GM21515 (cell line): ENCODE measurements around the gene ZNF584.
"Not testable (repeated sequence)": the region's sequence is repeated elsewhere in the genome, so short reads cannot be mapped to it uniquely, and the experiment has no call there.

Experiments used
- ATAC-seq: cut with Tn5 transposase; IDR thresholded peaks from one replicate; pipeline ENCODE4 v1.9.1; 2021; ENCODE audit not compliant: unreplicated experiment

ZNF584 gene

DNA sequence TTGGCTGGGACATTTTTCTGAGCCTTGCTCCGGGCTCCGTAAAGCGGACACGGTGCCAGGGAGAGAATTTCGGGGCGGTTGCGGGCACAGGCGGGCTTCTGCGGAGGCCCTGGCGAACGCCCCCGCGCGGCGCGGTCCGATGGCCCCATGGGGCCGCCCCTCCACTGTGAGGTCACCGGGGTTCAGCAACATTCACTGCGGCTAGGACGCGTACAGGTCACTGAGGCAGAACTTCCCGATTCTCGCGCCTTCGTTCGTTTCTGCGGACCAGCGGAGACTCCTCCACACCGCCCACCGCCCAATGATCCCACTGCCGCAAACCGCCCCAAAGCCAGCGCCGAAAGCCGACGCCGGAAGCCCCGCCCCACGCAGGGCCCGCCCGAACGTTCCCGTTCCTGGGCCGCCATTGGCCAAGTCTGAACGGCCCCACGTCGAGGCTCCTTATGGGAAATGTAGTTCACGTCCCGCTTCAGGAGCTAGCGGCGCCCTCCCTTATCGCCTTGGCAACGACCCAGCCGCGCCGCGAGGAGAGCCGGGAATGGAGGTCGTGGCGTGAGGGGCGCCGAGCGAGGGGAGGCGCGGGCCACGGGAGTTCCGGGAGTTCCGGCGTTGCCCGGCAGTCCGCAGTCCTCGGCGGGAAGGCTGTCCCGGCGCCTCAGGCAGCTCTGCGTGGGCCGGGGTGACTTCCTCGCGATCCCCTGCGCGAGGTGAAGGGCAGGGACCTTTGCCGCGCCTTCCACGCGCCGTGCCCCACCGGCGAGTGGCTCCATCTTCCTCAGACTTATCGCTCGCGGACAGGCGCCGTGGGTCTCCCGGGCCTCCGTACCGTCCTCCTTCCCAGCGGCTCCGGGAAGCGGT is at the start of gene ZNF584:
ZNF584 (plus strand) TSS at position 498 of the 858 bp plus-strand sequence. CDS start 499 bp downstream, outside the sequence.
- ATAC-seq = peak; percentile 86

DNA sequence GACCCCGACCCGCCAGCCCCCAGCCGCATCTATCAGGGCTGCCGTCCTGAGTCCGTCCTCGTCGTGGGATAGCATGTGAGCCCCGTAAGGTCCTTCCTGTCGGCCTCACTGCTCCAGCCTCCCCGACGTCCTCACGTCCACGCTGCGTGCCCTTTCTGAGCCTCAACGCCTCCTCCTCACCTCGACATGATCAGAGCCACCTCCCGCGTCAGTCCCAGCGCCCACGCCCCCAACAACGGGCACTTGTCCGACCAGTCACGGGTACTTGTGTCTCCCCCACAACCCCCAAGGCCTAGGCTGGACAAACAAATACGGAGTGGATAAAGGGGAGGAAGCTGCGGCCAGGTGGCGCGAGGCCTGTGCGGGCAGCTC is 46.6 kb upstream of the ZNF584 start:
- peak; percentile 21 for ATAC-seq

DNA sequence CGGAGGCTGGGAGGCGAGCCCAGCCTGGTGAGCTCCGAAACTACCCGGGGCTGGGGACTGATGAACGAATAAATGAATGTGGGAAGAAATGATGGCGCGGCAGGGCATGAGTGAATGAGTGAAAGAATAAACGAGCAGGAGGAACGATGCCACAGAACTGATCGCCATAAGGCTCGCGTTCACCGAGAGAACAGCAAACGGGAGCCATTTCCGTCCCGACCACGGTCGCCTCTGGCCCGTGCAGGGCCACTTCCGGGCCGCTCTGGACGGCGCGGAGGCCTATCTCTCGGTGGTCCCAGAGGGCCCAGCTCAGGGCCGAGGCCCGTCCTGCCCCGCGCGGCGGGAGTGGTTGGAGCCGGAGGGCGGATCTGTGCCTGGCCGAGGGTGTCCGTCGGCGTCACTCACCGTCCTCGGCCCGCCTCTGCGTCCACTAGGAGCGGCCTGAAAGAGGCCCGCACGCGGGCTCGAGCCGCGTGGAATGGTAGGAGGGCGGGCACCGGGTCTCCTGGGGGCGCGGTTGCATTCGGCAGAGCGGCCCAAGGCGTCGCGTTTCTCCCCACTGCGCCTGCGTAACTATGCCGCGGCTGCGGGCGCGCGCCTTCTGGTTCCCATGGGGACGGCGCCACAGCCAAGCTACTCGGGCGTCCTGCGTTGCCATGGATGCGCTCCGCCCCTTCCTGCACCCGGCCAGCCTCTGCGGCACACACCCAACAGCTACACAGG is 46.0 kb upstream of the ZNF584 start, which contains the start of gene ZNF497:
ZNF497 (minus strand) TSS at position 480 of the 723 bp plus-strand sequence. CDS start 5,116 bp downstream, outside the sequence.
- peak; percentile 86 for ATAC-seq

DNA sequence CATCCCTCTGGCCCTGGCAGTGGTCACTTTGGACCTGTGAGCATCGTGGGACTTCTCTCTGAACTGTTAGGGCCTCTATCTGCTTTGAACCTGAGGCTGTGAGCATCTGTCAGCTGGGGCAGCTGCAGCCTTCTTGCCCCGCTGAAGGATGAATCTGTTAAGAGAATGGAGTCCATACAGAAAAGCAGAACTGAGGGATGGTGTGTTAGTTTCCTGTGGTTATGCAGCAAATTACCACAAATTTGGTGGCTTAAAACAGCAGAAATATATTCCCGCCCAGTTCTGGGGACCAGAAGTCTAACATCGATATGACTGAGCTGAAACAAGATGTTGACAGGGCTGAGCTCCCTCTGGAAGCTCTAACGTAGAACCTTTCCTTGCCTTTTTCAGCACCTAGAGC is 44.3 kb upstream of the ZNF584 start:
- no peak for ATAC-seq

DNA sequence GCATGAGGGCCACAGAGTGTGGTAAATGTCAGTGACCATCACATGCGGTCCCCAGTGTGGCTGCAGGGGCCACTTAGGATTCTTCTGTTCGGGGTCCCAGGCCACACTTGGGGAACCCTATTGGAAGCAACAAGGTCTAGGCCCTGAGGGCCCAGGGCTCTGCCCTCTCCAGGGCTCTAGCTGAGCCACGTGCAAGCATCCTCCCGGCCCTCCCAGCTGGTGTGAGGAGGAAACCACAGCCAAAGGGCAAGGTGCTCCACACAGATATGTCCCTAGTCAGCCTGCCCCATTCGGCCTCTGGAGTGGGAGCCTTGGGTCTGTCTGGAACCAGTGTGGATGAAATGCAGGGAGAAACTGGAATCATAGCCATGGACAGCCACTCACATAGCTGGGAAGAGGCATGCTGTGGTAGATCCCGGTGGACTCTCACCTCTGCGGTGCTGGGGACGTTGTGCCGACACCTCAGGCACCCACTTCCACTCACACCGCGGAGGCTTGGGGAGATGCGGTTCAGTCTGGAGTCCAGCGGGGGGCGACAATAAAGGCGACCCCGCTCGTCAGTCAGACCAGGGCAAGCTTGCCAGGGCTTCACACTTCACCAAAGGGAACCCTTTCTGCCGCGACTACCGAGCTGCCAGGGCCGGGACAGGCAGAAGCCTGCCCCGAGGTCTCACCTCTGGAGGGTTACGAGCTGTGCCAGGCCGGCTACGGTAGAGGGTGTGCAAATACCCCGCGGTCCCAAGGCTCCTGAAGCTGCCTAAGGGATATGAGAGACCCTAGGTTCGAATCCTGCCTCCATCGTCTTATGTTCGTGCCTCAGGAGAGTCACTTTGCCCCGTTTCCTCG is 41.6 kb upstream of the ZNF584 start:
- ATAC-seq = no peak

DNA sequence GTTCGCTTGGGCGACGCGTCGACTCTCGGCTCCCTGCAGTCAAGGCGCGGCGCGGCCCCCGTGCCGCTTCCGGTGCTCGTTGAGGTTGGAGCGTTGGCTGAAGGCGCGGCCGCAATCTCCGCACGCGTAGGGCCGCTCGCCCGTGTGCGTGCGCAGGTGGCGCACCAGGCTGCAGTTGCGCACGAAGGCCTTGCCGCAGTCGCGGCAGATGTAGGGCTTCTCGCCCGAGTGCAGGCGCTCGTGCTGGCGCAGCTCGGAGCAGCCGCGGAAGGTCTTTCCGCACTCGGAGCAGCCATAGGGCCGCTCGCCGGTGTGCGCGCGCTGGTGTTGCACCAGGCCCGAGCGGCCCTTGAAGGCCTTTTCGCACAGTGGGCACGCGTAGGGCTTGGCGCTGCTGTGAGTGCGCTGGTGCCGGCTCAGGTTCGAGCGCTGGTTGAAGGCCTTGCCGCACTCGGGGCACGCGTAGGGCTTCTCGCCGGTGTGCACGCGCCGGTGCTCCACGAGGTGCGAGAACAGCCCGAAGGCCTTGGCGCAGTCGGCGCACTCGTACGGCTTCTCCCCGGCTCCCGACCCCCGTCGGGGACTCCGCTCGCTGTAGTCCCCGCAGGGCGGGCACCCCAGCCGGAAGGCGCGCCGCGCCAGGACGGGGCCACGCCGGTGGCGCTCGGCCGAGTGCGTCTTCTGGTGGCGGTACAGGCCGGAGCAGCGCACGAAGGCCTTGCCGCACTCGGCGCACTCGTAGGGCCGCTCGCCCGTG is 40.6 kb upstream of the ZNF584 start:
- ATAC-seq = no peak

DNA sequence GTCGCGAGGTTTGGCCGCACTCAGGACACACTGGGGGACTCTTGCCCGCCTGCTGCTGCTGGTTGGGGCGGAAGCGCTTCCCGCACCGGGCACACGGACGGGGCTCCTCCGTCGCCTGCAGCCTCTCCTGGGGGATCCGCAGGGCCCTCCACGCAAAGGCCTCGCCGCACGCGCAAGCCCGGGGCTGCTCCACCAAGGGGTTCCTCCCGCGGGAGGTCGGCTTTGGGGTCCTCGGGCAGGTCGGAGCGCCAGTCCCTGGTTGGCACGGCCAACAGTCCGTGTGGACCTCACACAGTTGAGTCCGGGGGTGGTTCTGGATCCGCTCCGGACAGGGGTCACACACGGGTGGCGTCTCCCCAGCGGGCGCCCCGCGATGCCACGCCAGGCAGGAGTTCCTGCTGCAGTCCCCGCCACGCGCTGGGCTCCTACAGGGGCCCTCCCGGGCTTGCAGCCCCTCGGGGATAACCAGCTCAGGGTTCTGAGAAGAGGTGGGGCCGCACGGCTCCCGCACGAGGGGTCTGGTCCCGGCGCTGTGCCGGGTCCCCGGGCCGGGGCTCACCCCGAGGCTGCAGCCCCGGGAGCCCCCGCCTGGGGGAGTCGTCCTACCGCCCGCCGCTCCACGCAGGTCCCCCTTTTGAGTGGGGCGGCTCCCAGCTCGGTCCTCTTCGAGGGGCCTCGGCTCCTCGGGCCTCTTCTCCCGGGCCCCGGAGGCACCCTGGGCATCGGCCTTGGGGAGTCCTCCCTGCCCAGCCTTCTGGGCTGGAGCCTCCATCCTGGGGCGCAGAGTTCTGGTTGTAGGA is 39.7 kb upstream of the ZNF584 start:
- no peak for ATAC-seq

DNA sequence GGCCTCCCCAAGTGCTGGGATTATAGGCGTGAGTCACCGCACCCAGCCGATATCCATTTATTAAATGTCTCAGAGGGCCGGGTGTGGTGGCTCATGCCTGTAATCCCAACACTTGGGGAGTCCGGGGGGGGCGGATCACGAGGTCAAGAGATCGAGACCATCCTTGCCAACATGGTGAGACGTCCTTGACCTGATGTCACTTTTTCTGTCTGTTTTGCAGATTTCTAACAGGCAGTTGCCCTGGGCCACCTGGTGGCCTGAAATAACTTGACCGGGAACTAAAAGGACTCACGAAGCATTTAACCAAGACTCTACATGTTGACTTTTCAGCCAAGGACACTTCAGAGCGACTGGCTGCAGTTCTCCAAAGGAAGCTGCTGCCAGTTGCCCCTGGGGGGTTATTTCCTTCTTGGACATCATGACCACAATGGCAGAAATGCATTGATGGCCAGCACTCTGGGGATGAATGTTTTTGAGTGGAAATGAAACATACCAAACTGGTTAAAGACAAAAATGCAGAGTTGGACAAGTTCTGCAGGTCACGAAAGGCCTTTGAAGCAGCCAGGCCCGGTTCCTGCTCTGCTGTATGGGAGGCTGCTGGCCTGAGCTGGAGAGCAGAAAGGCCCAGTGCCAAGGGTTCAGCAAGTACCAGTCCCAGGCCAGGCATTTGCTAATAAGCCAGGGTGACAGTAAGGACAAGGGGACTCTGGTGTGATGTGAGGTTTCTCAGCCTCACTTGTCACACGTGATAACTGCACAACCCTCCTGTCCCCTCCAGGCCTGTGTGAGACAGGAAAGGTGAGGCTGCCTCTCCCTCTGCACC is 35.9 kb upstream of the ZNF584 start:
- no peak for ATAC-seq

DNA sequence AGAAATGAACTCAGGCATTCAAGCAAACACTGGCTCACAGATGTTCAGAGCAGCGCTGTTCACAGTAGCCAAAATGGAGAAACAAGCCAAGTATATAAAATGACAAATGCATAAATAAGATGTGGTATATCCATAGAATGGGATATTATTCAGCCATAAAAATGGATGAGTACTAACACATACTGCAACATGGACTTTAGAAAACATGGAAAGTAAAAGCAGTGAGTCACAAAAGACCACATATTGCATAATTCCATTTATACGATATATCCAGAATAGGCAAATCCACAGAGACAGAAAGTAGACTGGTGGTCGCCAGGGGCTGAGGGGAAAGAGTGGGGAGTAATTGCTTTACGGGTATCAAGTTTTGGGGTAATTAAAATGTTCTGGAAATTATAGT is 34.2 kb upstream of the ZNF584 start:
- ATAC-seq = no peak

DNA sequence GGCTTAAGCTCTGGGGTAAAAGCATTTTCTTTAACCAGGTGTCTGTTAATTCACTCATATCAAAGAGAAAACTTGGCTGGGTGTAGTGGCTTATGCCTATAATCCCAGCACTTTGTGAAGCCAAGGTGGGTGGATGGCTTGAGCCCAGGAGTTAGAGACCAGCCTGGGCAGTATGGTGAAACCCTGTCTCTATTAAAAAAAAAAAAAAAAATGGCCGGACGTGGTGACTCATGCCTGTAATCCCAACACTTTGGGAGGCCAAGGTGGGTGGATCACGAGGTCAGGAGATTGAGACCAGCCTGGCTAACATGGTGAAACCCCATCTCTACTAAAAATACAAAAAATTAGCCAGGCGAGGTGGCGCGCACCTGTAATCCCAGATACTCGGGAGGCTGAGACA is 31.7 kb upstream of the ZNF584 start:
- ATAC-seq = not testable (repeated sequence)

DNA sequence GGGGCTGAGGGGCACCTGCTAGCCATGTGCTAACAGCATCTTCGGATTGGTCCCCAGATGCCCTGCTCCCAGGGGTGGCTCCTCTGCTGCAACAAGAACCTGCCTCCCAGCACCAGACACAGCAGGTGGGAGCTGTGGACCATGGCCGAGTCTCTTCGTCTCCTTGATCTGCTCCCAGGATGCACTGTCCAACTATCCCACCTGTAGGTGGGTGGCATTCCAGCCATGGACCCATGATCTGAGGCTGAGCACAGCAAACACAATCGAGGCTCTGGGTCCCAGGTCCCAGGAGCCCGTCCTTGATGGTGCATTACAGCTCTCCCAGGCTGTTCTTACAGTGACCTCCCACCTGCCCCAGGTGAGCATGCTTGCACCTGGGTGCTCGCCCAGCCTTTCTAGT is 29.2 kb upstream of the ZNF584 start:
- ATAC-seq = no peak

DNA sequence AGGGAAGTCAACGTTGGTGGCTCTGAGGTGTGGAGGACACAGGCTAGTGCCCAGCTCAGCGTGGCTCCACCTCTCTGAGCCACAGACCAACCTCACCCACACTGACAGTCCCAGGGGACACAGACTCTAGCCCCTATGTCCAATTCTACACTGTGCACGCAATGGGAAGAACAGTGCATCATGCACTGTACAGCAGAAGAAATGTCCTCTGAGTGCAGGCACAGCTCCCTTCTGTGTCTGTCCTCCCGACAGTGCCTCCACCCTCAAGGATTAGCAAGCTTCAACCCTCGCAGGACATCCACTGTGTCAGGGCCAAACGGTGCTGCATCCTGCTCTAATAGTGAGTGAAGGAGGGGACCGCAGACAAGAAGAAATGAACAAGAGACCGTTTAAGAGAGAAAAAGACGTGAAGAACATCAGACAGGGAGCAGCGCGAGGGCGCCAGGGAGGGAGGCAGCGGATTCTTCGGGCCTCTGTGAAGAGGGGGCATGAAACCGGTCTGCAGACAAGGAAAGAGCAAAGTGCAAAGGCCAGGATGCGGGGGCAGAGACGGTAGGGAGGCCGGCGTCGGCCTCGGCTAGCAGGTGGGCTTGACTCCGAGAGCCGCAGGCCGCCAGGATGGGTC is 28.3 kb upstream of the ZNF584 start:
- no peak for ATAC-seq

DNA sequence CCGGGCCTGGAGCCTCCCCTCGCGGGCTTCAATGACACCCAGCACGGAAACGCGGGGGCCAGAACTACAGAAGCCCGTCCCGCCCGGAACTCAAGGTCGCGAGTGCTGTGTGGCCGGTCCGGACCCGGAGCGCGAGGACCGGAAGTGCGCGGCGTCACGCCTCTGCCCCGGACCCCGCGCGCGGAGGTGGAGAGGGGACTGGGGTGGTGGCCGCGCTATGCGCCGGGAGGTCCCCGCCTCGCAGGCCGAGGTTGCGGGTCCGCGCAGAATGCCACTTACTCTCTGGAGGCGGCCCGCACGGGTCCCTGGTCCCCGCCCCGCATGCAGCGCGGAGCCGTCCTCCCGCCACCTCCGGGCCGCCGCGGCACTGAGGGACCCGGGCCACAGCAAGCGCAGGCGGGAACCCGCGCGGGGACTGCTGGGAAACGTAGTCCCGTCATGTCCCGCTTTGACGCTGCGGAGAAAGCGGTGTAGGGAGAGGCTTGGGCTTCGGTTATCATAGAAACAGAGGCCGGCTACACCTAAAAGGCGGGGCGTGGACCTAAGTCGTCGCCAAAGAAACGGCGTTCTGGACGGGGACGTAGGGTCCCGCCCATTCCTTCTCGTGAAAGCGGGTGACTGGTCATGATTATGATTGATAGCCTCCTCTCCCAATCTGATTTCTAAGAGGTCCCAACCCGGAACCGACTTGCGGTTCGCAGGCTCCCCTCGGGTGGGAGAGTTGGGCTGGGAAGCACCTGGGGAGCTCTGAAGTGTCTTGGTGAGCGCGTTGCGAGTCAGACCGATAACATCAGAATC is 27.6 kb upstream of the ZNF584 start, which contains the start of gene ZNF837:
ZNF837 (minus strand) TSS at position 369 of the 798 bp plus-strand sequence. CDS start 11,698 bp downstream, outside the sequence.
- ATAC-seq = peak; percentile 72

DNA sequence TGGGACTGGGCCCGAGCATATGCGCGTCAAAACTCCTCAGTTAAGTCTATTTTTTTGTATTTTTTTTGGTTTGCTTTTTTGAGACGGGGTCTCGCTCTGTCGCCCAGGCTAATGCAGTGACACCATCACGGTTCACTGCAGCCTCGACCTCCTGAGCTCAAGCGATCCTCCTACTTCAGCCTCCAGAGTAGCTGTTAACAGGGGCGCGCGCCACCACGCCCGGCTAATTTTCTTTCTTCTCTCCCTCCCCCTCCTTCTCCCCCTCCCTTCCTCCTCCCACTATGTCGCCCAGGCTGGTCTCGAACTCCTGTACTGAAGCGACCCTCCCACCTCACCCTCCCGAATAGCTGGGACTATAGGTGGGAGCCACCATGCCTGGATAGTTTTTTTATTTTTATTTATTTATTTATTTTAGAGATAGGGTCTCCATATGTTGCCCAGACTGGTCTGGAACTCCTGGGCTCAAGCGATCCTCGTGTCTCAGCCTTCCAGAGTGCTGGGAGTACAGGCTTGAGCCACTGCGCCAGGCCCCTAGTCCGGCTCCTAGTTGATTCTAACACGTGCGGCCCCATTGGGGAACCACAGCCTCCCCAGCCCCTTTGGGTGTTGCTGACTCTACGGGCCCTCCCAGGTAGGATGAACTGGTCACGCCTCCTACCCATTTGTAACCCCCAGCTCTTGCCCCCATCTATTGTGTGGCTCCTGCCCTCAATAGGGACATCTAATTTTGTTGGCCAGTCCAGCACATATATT is 26.8 kb upstream of the ZNF584 start:
- no peak for ATAC-seq

DNA sequence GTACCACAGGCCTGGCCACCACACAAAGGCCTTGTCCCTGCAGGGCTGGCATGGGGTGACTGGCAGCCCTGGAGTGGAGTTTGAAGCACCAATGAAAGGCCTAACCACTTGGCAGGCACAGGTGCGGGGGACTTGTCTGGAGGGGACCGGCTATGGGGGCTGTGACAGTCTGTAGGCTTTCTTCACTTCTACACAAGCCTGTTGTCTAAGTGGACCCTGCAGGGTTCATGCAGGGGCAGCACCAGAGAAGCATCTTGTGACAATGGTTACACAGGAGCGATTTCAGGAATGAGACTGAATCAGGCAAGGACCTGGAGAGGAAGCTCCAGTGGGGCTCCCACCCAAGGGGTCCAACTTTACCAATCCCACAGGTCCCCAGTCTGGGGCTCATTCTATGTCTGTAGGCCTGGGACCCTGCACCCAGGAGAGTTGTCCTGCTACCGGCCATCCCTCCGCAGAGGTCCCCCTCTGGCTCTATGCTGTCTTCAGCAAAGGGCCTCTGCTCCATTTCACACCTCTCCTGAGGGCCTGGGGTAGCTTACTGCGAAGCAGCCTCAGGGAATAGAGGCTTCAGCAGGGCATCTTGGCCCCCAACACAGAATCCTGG is 25.3 kb upstream of the ZNF584 start:
- ATAC-seq = no peak

DNA sequence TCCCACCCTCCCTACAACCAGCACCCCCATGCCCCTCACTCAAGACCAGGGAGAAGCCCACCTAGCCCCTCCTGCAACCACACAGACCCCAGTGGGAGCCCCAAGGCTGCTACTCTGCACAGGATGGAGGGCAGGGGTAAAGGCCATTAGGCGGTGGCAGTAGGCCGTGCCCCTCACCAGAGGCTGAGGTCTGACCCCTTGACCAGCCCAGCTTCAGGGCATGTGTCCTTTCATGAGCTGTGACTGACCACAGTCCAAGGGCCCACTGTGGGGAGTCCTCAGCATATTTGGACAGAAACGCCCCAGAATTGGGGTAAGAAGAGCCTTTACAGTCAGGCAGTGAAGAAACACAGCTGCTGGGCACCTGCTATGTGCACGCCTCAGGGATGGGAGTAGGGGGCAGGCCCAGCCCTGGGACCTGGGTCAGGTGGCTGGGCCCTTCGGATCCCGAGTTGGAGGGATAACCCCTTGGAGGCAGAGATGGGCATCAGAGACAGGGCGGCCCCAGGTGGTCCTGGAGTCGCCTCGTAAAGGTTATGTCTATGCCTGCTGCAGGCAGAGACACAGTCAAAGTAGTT is 23.0 kb upstream of the ZNF584 start:
- ATAC-seq = no peak
